GM12874 (cell line): ENCODE results near the gene TPD52L1.

Experiments used
- CTCF ChIP-seq: IDR thresholded peaks from 2 replicates; pipeline ENCODE4 v1.5.1; 2011; ENCODE audit warnings: low read depth, mild to moderate bottlenecking, control low read depth, low read length, moderate library complexity; ENCODE audit not compliant: insufficient read depth

TPD52L1 gene

GRCh38 chr6:125142618-125143017, 11.0 kb upstream of the TPD52L1 start:
- no peak for TF ChIP-seq CTCF

- TF ChIP-seq CTCF, result no peak
Measured at GRCh38 chr6:125144822-125145221, 8.8 kb upstream of the TPD52L1 start.

- no peak for TF ChIP-seq CTCF
Measured at GRCh38 chr6:125149256-125150144, 4.1 kb upstream of the TPD52L1 start.

- no peak for TF ChIP-seq CTCF
Measured at GRCh38 chr6:125151700-125152099, 1.9 kb upstream of the TPD52L1 start.

GRCh38 chr6:125154118-125154760, 666 bp downstream of the TPD52L1 start:
- no peak for TF ChIP-seq CTCF

GRCh38 chr6:125154761-125155135, 1.2 kb downstream of the TPD52L1 start:
- peak; percentile 39 for TF ChIP-seq CTCF

- TF ChIP-seq CTCF, result no peak
Measured at GRCh38 chr6:125155344-125155743, 1.8 kb downstream of the TPD52L1 start.
